Erythroblast (primary cell): Measurements from ENCODE around the gene AIM2.

Experiments used
- GATA1 ChIP-seq: IDR thresholded peaks from 2 replicates; pipeline ENCODE4 v1.6.1; 2011; ENCODE audit warnings: low read depth, mild to moderate bottlenecking, control low read depth, low read length, moderate library complexity
- POLR2A ChIP-seq: IDR thresholded peaks from 2 replicates; pipeline ENCODE4 v1.6.1; 2011; ENCODE audit warnings: mild to moderate bottlenecking, low read length

- TF ChIP-seq POLR2A (no peak), GATA1 (no peak)
These were observed 51.5 kb downstream of the AIM2 start for GRCh38 chr1:159025043-159025442.
